A673 (cell line): ENCODE data around the gene MT4. TPM values are rescaled to one million over a fixed set of nuclear protein-coding genes. Genes with fewer than 3 reads are reported as not detected.

Source experiments
- Bru-seq: library from RNA; stranded (reverse); fragments of 400-500 nt; gene quantifications from one replicate; lab custom pipeline; 2021; lab: Mats Ljungman, UMichigan
- BruChase-seq, 2 experiments: library from RNA; stranded (reverse); fragments of 400-500 nt; gene quantifications; one replicate each; lab custom pipeline; 2021; lab: Mats Ljungman, UMichigan
- BruUV-seq: library from RNA; stranded (reverse); fragments of 400-500 nt; replicated peaks from 2 replicates; lab custom pipeline; 2021; lab: Mats Ljungman, UMichigan
- CTCF ChIA-PET: fragments of 300-600 bp; sonication (Branson Sonifier 250); formaldehyde crosslinking; loops from one replicate; lab custom pipeline; 2022; ENCODE audit warnings: antibody characterized with exemption; lab: Charles Lee
- POLR2A ChIA-PET: fragments of 300-600 bp; sonication (Branson Sonifier 250); formaldehyde crosslinking; loops from one replicate; lab custom pipeline; 2022; ENCODE audit warnings: antibody characterized with exemption; ENCODE audit not compliant: low non-redundant PET; lab: Charles Lee
- DNase-seq: peaks from one replicate; pipeline ENCODE4 v3.0.0-alpha.2; 2015; ENCODE audit warnings: low spot score
- H3K27ac ChIP-seq: fragments of 200-600 bp; sonication (generic); 2 replicates; pipeline ENCODE4 v1.5.1; 2016; ENCODE audit warnings: mixed run types, low read depth, mild to moderate bottlenecking, mixed read lengths, antibody characterized with exemption, low read length; ENCODE audit not compliant: poor library complexity, severe bottlenecking
- H3K27me3 ChIP-seq: fragments of 200-600 bp; sonication (generic); replicated peaks from 2 replicates; pipeline ENCODE4 v1.6.1; 2017; ENCODE audit warnings: mixed run types, low read depth, mild to moderate bottlenecking, mixed read lengths, antibody characterized with exemption, low read length; ENCODE audit not compliant: insufficient read depth, poor library complexity
- H3K36me3 ChIP-seq: fragments of 200-600 bp; sonication (generic); 2 replicates; pipeline ENCODE4 v1.6.1; 2016; ENCODE audit warnings: mixed run types, mild to moderate bottlenecking, mixed read lengths, antibody characterized with exemption, low read length; ENCODE audit not compliant: insufficient read depth, poor library complexity, severe bottlenecking
- H3K4me1 ChIP-seq: fragments of 200-600 bp; sonication (generic); 2 replicates; pipeline ENCODE4 v1.6.1; 2017; ENCODE audit warnings: mixed run types, mild to moderate bottlenecking, mixed read lengths, antibody characterized with exemption, low read length; ENCODE audit not compliant: insufficient read depth, poor library complexity, severe bottlenecking
- H3K4me3 ChIP-seq: fragments of 200-600 bp; sonication (generic); 2 replicates; pipeline ENCODE4 v1.5.1; 2016; ENCODE audit warnings: low read depth, mixed run types, mild to moderate bottlenecking, mixed read lengths, low read length; ENCODE audit not compliant: poor library complexity, severe bottlenecking
- H3K9me3 ChIP-seq: fragments of 200-600 bp; sonication (generic); 2 replicates; pipeline ENCODE4 v1.6.1; 2016; ENCODE audit warnings: mixed run types, low read depth, mild to moderate bottlenecking, mixed read lengths, antibody characterized with exemption, low read length; ENCODE audit not compliant: poor library complexity, severe bottlenecking
- CTCF ChIP-seq: fragments of 300-800, 200-600 bp; sonication (generic); conservative IDR thresholded peaks from 2 replicates; pipeline ENCODE4 v1.5.1; 2017; ENCODE audit warnings: low read depth, mild to moderate bottlenecking, antibody characterized with exemption, low read length, moderate library complexity, mixed read lengths
- EZH2 ChIP-seq: fragments of 200-600 bp; sonication (generic); IDR thresholded peaks from 2 replicates; pipeline ENCODE4 v1.6.1; 2017; ENCODE audit warnings: borderline replicate concordance, low read depth, mild to moderate bottlenecking, mixed read lengths, antibody characterized with exemption, low read length; ENCODE audit not compliant: poor library complexity, severe bottlenecking
- intact Hi-C: fragments of 100-400 bp; cut with micrococcal nuclease; formaldehyde crosslinking; loops from one replicate; pipeline ENCODE4 v1.10.0; 2022; ENCODE audit not compliant: unreplicated experiment
- long read RNA-seq: library from polyadenylated mRNA; stranded (forward); transcript quantifications from one replicate; pipeline ENCODE4 v2.0.0, GENCODE V29; 2022
- total RNA-seq: library from RNA; stranded (reverse); gene quantifications from 2 replicates; pipeline ENCODE4 v1.2.3, GENCODE V29; 2021

MT4 gene
- total RNA-seq: not detected in 2 replicates
- not detected for Bru-seq, nascent RNA
- not detected for BruChase-seq, experiment 1, labeled RNA remaining after a 2-hour chase
- BruChase-seq, experiment 2, labeled RNA remaining after a 6-hour chase: not detected
- long read RNA-seq: 0 reads

- peaks cover 3% of the 10 kb centered on the region for H3K27me3 ChIP-seq
Measured at GRCh38 chr16:56564793-56565477, at the start of gene MT4. TSS of gene MT4 (plus strand) at chr16:56565073. CDS start at chr16:56565129, 56 bp downstream.

GRCh38 chr16:56515665-56516064 is 49.2 kb upstream of the MT4 start:
- DNase-seq: no peak
- Histone ChIP-seq H3K9me3 (no peaks in the 10 kb centered on the region), H3K4me1 (peaks cover 3% of the 10 kb centered on the region), H3K27me3 (no peaks in the 10 kb centered on the region), H3K4me3 (no peak overlapping the region), H3K27ac (no peak overlapping the region), H3K36me3 (no peaks in the 10 kb centered on the region)
- intact Hi-C loops: loop anchor here (2.0 kb wide), 1 partner anchor 187 kb away; no protein-coding TSS in a partner anchor
- BruUV-seq: no TSS peak
- POLR2A ChIA-PET: no interaction called here
- TF ChIP-seq CTCF (no peak), EZH2 (no peak)
- CTCF ChIA-PET: no interaction called here

More at GRCh38 chr16:56564793-56565477, at the start of gene MT4:
- no peak for DNase-seq
- Histone ChIP-seq H3K4me3 (no peak within 1 kb of the TSS), H3K36me3 (no peaks in the 10 kb centered on the region), H3K9me3 (no peaks in the 10 kb centered on the region), H3K27ac (no peak within 1 kb of the TSS), H3K4me1 (no peaks in the 10 kb centered on the region)
- ChIA-PET CTCF (no interaction called here), POLR2A (no interaction called here)
- intact Hi-C loops: no loop called here
- TF ChIP-seq CTCF (no peak), EZH2 (no peak)
- no TSS peak for BruUV-seq

GRCh38 chr16:56517206-56517605 is 47.7 kb upstream of the MT4 start:
- Histone ChIP-seq H3K36me3 (no peaks in the 10 kb centered on the region), H3K4me3 (no peak overlapping the region), H3K4me1 (peaks cover 3% of the 10 kb centered on the region), H3K27ac (no peak overlapping the region), H3K9me3 (no peaks in the 10 kb centered on the region), H3K27me3 (no peaks in the 10 kb centered on the region)
- ChIA-PET POLR2A (interaction anchor here (0.6 kb wide), 1 partner anchor 141 kb away, joined by 4 read pairs; no protein-coding TSS in a partner anchor), CTCF (no interaction called here)
- no peak for DNase-seq
- intact Hi-C loops: no loop called here
- TF ChIP-seq CTCF: no peak
- no peak for TF ChIP-seq EZH2
- no TSS peak for BruUV-seq
